Progenitor cell of endocrine pancreas (in vitro differentiated cells): ENCODE measurements around the gene CAPRIN1. TPM values are rescaled to one million over a fixed set of nuclear protein-coding genes. Genes with fewer than 3 reads are reported as not detected.

Experiments
- DNase-seq: peaks from one replicate; pipeline ENCODE4 v3.0.0; 2021; ENCODE audit warnings: low spot score; ENCODE audit not compliant: unreplicated experiment
- H3K27ac Mint-ChIP-seq: 2 replicates; pipeline ENCODE4 v1.8.0; 2021; ENCODE audit warnings: mild to moderate bottlenecking, moderate library complexity, mixed read lengths
- H3K27me3 Mint-ChIP-seq: 2 replicates; pipeline ENCODE4 v1.8.0; 2021; ENCODE audit warnings: mixed read lengths
- H3K36me3 Mint-ChIP-seq: 2 replicates; pipeline ENCODE4 v1.8.0; 2022; ENCODE audit warnings: mixed read lengths; ENCODE audit not compliant: insufficient read depth
- H3K4me1 Mint-ChIP-seq: 2 replicates; pipeline ENCODE4 v1.8.0; 2021; ENCODE audit warnings: low read depth, mixed read lengths
- H3K4me3 Mint-ChIP-seq: 2 replicates; pipeline ENCODE4 v1.8.0; 2021; ENCODE audit warnings: low read depth, mild to moderate bottlenecking, moderate library complexity, mixed read lengths
- H3K9me3 Mint-ChIP-seq: 2 replicates; pipeline ENCODE4 v1.8.0; 2021; ENCODE audit warnings: low read depth, mixed read lengths
- total RNA-seq: library from RNA; stranded (reverse); gene quantifications from 2 replicates; pipeline ENCODE4 v1.2.1, GENCODE V29; 2021
- TF ChIP-seq, protein P1 (sequence below): fragments of 200-600 bp; sonication (generic); IDR thresholded peaks from one replicate; pipeline ENCODE4 v1.5.0; 2021; ENCODE audit warnings: antibody characterized with exemption, mild to moderate bottlenecking; ENCODE audit not compliant: unreplicated experiment

Gene CAPRIN1
- total RNA-seq, 1 donor from 2014 or later, result 325 TPM

- no peaks in the 10 kb centered on the region for H3K27me3 Mint-ChIP-seq
- peaks cover 4% of the 10 kb centered on the region for H3K4me1 Mint-ChIP-seq
- no peaks in the 10 kb centered on the region for H3K9me3 Mint-ChIP-seq
- no peak overlapping the region for H3K27ac Mint-ChIP-seq
- DNase-seq, result no peak
- H3K4me3 Mint-ChIP-seq, result no peak overlapping the region
- H3K36me3 Mint-ChIP-seq, result peaks cover 28% of the 10 kb centered on the region
- TF ChIP-seq, protein P1, sequence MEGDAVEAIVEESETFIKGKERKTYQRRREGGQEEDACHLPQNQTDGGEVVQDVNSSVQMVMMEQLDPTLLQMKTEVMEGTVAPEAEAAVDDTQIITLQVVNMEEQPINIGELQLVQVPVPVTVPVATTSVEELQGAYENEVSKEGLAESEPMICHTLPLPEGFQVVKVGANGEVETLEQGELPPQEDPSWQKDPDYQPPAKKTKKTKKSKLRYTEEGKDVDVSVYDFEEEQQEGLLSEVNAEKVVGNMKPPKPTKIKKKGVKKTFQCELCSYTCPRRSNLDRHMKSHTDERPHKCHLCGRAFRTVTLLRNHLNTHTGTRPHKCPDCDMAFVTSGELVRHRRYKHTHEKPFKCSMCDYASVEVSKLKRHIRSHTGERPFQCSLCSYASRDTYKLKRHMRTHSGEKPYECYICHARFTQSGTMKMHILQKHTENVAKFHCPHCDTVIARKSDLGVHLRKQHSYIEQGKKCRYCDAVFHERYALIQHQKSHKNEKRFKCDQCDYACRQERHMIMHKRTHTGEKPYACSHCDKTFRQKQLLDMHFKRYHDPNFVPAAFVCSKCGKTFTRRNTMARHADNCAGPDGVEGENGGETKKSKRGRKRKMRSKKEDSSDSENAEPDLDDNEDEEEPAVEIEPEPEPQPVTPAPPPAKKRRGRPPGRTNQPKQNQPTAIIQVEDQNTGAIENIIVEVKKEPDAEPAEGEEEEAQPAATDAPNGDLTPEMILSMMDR, result no peak
These were observed 94.9 kb downstream of the CAPRIN1 start for GRCh38 chr11:34146411-34146810.

DNA sequence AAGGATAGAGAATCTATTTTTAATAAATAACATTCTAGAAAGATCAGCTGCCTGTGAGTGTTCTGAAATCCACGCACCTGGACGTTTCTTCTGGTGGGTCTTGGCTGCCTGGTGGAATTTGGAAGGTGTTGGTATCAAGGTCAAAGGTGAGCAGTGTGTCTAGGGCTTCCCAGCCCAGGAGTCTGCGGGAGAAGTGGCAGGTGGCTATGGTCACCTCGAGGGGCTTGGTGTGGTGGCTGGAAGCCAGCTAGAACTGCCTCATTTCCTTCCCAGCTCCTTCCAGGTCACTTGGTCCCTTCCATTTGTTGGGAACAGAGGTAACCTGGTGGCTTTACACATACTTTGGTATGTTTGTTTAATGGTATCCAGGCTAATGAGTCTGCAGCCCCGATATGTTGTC lies 95.3 kb downstream of the CAPRIN1 start:
- Mint-ChIP-seq H3K4me3 (no peak overlapping the region), H3K27me3 (no peaks in the 10 kb centered on the region), H3K36me3 (peaks cover 26% of the 10 kb centered on the region), H3K4me1 (peaks cover 4% of the 10 kb centered on the region), H3K9me3 (no peaks in the 10 kb centered on the region), H3K27ac (no peak overlapping the region)
- TF ChIP-seq, protein P1, result no peak
- DNase-seq, result no peak

DNA sequence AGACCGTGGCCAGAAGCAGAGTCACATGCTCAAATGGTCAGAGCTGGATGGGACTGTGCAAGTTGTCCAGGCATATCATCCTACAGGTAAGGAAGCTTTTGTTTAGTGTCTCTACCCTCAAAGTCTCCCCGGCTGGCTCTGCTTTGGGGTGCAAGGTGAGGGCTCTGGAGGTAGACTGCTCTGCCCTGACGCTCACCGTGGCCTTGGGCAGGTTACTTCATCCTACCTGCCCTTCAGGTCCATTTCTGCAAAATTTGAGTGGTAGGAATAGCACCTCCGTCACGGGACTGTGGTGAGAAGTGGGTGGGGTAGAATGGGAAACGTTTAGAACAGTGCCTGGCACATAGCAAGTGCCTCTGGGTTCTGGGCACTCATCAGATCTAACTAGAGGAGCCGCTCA lies 96.0 kb downstream of the CAPRIN1 start:
- DNase-seq, result no peak
- TF ChIP-seq, protein P1, result no peak
- Mint-ChIP-seq H3K9me3 (no peaks in the 10 kb centered on the region), H3K36me3 (peaks cover 24% of the 10 kb centered on the region), H3K4me1 (peaks cover 4% of the 10 kb centered on the region), H3K4me3 (no peak overlapping the region), H3K27ac (no peak overlapping the region), H3K27me3 (no peaks in the 10 kb centered on the region)

- Mint-ChIP-seq H3K4me1 (peaks cover 4% of the 10 kb centered on the region), H3K9me3 (no peaks in the 10 kb centered on the region), H3K36me3 (peaks cover 23% of the 10 kb centered on the region), H3K4me3 (peak overlapping the region; percentile 7), H3K27me3 (no peaks in the 10 kb centered on the region), H3K27ac (peak overlapping the region; percentile 84)
- DNase-seq, result no peak
- TF ChIP-seq, protein P1, result no peak
These were observed 97.1 kb downstream of the CAPRIN1 start for GRCh38 chr11:34148504-34149165.

DNA sequence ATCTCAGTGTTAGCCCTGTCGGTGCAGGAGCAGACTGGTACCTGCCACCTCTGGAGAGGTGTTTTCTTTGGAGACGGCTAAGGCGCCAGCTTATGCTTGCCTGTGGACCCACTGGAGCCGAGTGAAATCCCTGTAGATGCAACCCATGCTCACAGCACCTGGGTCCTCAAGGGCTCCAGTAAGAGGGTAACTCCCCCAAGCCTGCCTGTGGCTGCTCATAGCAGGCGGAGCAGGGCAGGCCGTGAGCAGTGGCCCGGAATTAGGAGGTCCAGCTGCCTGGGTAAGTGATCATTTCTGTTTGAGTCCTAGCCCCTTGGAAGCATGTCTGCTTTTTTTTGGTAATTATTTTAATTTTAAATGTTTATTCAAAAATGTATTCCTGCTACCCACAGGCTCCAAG lies 97.7 kb downstream of the CAPRIN1 start:
- TF ChIP-seq, protein P1, result no peak
- H3K27me3 Mint-ChIP-seq, result no peaks in the 10 kb centered on the region
- H3K4me3 Mint-ChIP-seq, result no peak overlapping the region
- DNase-seq, result no peak
- peak overlapping the region; percentile 84 for H3K27ac Mint-ChIP-seq
- H3K9me3 Mint-ChIP-seq, result no peaks in the 10 kb centered on the region
- H3K36me3 Mint-ChIP-seq, result peaks cover 24% of the 10 kb centered on the region
- H3K4me1 Mint-ChIP-seq, result peaks cover 4% of the 10 kb centered on the region
